NOMO-1 treated with DMSO at 0.1 percent for 48 hours (cell line): ENCODE measurements around the gene HMGB4.
A peak's percentile ranks its signal among the peaks of the same experiment; 100 is the strongest.

ENCODE experiments used
- DNase-seq: peaks from one replicate; lab custom pipeline; 2025; ENCODE audit not compliant: unreplicated experiment; lab: John Stamatoyannopoulos, UW

The HMGB4 gene

GRCh38 chr1:33895976-33896375 is 32.1 kb downstream of the HMGB4 start:
- no peak for DNase-seq

GRCh38 chr1:33897092-33897725 is 33.3 kb downstream of the HMGB4 start:
- DNase-seq = no peak

GRCh38 chr1:33898406-33898805 is 34.5 kb downstream of the HMGB4 start:
- no peak for DNase-seq

- no peak for DNase-seq
Observed at GRCh38 chr1:33898881-33899280, 35.0 kb downstream of the HMGB4 start.

GRCh38 chr1:33899746-33900145 is 35.9 kb downstream of the HMGB4 start:
- no peak for DNase-seq

GRCh38 chr1:33902486-33903209 is 38.8 kb downstream of the HMGB4 start:
- DNase-seq = peak; percentile 4

GRCh38 chr1:33903210-33903589 is 39.3 kb downstream of the HMGB4 start:
- DNase-seq = no peak

GRCh38 chr1:33905241-33905640 is 41.4 kb downstream of the HMGB4 start:
- no peak for DNase-seq

GRCh38 chr1:33906156-33906555 is 42.3 kb downstream of the HMGB4 start:
- no peak for DNase-seq

GRCh38 chr1:33908324-33908956 is 44.6 kb downstream of the HMGB4 start:
- peak; percentile 2 for DNase-seq
